ENCODE data around the gene PRKD2. TPM values are rescaled to one million over a fixed set of nuclear protein-coding genes. Genes with fewer than 3 reads are reported as not detected.

The PRKD2 gene
- total RNA-seq, 1 donor from 2014 or later, result 171 TPM

- intact Hi-C loops (cut with micrococcal nuclease), result no loop called here
Observed at GRCh38 chr19:46726551-46726950, 9.6 kb upstream of the PRKD2 start.

- intact Hi-C loops (cut with micrococcal nuclease), result no loop called here
Observed at GRCh38 chr19:46725859-46726393, 9.0 kb upstream of the PRKD2 start.

- intact Hi-C loops (cut with micrococcal nuclease), result no loop called here
Observed at GRCh38 chr19:46725036-46725820, 8.3 kb upstream of the PRKD2 start.

GRCh38 chr19:46724468-46724867 lies 7.6 kb upstream of the PRKD2 start:
- intact Hi-C loops (cut with micrococcal nuclease), result no loop called here

- intact Hi-C loops (cut with micrococcal nuclease), result no loop called here
Observed at GRCh38 chr19:46723471-46723870, 6.6 kb upstream of the PRKD2 start.

- intact Hi-C loops (cut with micrococcal nuclease), result no loop called here
Observed at GRCh38 chr19:46723023-46723461, 6.1 kb upstream of the PRKD2 start.

GRCh38 chr19:46722421-46723022 lies 5.6 kb upstream of the PRKD2 start:
- intact Hi-C loops (cut with micrococcal nuclease), result no loop called here

GRCh38 chr19:46722004-46722380 lies 5.1 kb upstream of the PRKD2 start:
- intact Hi-C loops (cut with micrococcal nuclease), result no loop called here

- intact Hi-C loops (cut with micrococcal nuclease), result no loop called here
Observed at GRCh38 chr19:46721269-46722003, 4.5 kb upstream of the PRKD2 start.

- intact Hi-C loops (cut with micrococcal nuclease), result no loop called here
Observed at GRCh38 chr19:46720503-46721239, 3.8 kb upstream of the PRKD2 start.

- intact Hi-C loops (cut with micrococcal nuclease), result loop anchor here (10.0 kb wide), 3 partner anchors 525 to 1005 kb away; partner anchors contain the start of gene CCDC61
Observed at GRCh38 chr19:46719629-46720502, 3.0 kb upstream of the PRKD2 start.

- intact Hi-C loops (cut with micrococcal nuclease), result loop anchor here (1.0 to 10.0 kb wide), 6 partner anchors 9 to 1004 kb away; partner anchors contain the start of genes CCDC61 and DACT3
Observed at GRCh38 chr19:46718934-46719622, 2.2 kb upstream of the PRKD2 start.

- intact Hi-C loops (cut with micrococcal nuclease), result loop anchor here (1.0 to 10.0 kb wide), 6 partner anchors 10 to 1004 kb away; partner anchors contain the start of genes CCDC61 and DACT3
Observed at GRCh38 chr19:46718157-46718933, 1.4 kb upstream of the PRKD2 start.

GRCh38 chr19:46717716-46718143 lies 816 bp upstream of the PRKD2 start:
- intact Hi-C loops (cut with micrococcal nuclease), result loop anchor here (1.0 to 10.0 kb wide), 11 partner anchors 11 to 1003 kb away; partner anchors contain the start of genes AP2S1, CALM3, CCDC61 and DACT3

GRCh38 chr19:46716672-46717033 lies 261 bp downstream of the PRKD2 start:
- intact Hi-C loops (cut with micrococcal nuclease), result loop anchor here (1.0 to 10.0 kb wide), 8 partner anchors 82 to 1002 kb away; partner anchors contain the start of genes AP2S1, CALM3, CCDC61 and DHX34

GRCh38 chr19:46715975-46716671 lies 791 bp downstream of the PRKD2 start:
- intact Hi-C loops (cut with micrococcal nuclease), result loop anchor here (2.0 to 10.0 kb wide), 5 partner anchors 115 to 1001 kb away; partner anchors contain the start of genes CALM3, CCDC61 and DHX34

- intact Hi-C loops (cut with micrococcal nuclease), result loop anchor here (10.0 kb wide), 3 partner anchors 529 to 1001 kb away; partner anchors contain the start of gene CCDC61
Observed at GRCh38 chr19:46715620-46715974, 1.3 kb downstream of the PRKD2 start.
